GM19023 (cell line): ENCODE measurements around the gene SNRNP70.

Experiments used
- ATAC-seq: cut with Tn5 transposase; IDR thresholded peaks from one replicate; pipeline ENCODE4 v1.9.1; 2021; ENCODE audit warnings: mild to moderate bottlenecking, moderate library complexity; ENCODE audit not compliant: unreplicated experiment

The SNRNP70 gene

GRCh38 chr19:49098795-49099194 lies 13.5 kb downstream of the SNRNP70 start:
- ATAC-seq: no peak

GRCh38 chr19:49101160-49101559 lies 15.9 kb downstream of the SNRNP70 start:
- ATAC-seq: no peak

- ATAC-seq: no peak
Measured at GRCh38 chr19:49102303-49102702, 17.1 kb downstream of the SNRNP70 start.

GRCh38 chr19:49103331-49104085 lies 18.3 kb downstream of the SNRNP70 start:
- no peak for ATAC-seq

GRCh38 chr19:49104229-49104864 lies 19.1 kb downstream of the SNRNP70 start:
- no peak for ATAC-seq

GRCh38 chr19:49106648-49107135 lies 21.4 kb downstream of the SNRNP70 start:
- no peak for ATAC-seq

GRCh38 chr19:49107625-49108459 lies 22.6 kb downstream of the SNRNP70 start:
- no peak for ATAC-seq

- ATAC-seq: no peak
Measured at GRCh38 chr19:49109051-49109450, 23.8 kb downstream of the SNRNP70 start.

- ATAC-seq: no peak
Measured at GRCh38 chr19:49109569-49110233, 24.4 kb downstream of the SNRNP70 start.

GRCh38 chr19:49110567-49110966 lies 25.3 kb downstream of the SNRNP70 start:
- no peak for ATAC-seq

- no peak for ATAC-seq
Measured at GRCh38 chr19:49111218-49111998, 26.2 kb downstream of the SNRNP70 start.

GRCh38 chr19:49113762-49114629 lies 28.7 kb downstream of the SNRNP70 start, which contains the start of gene LIN7B:
Gene LIN7B (plus strand): TSS chr19:49114370. CDS start chr19:49114405, 35 bp downstream.
- peak; percentile 49 for ATAC-seq

- ATAC-seq: no peak
Measured at GRCh38 chr19:49114630-49115363, 29.5 kb downstream of the SNRNP70 start.

- no peak for ATAC-seq
Measured at GRCh38 chr19:49116544-49116943, 31.3 kb downstream of the SNRNP70 start.

- no peak for ATAC-seq
Measured at GRCh38 chr19:49117677-49118564, 32.7 kb downstream of the SNRNP70 start.

GRCh38 chr19:49118565-49119410 lies 33.5 kb downstream of the SNRNP70 start, which contains the start of gene C19orf73:
Gene C19orf73 (minus strand): TSS chr19:49119143. CDS start chr19:49119022, 121 bp downstream.
- peak; percentile 72 for ATAC-seq
